H1 (cell line): ENCODE results near the gene RNF39. TPM values are rescaled to one million over a fixed set of nuclear protein-coding genes. Genes with fewer than 3 reads are reported as not detected.

Source experiments
- CTCF ChIA-PET: fragments of 300-600 bp; sonication (Branson Sonifier 250); formaldehyde crosslinking; loops from one replicate; lab custom pipeline; 2021; ENCODE audit not compliant: partially characterized antibody; lab: Charles Lee
- POLR2A ChIA-PET: fragments of 300-600 bp; sonication (Branson Sonifier 250); formaldehyde crosslinking; loops from one replicate; lab custom pipeline; 2021; ENCODE audit warnings: inconsistent platforms; ENCODE audit not compliant: partially characterized antibody; lab: Charles Lee
- DNase-seq, 2 experiments: peaks; one replicate each; pipeline versions ENCODE4 v3.0.0 to v3.0.0-alpha.2; 2010 to 2022; ENCODE audit warnings: low spot score in 2 of 2, low read depth in 1 of 2, mixed read lengths in 1 of 2
- FAIRE-seq: peaks from 2 replicates; lab custom pipeline; 2011; peaks lifted over from hg19 to GRCh38; lab: Jason Lieb, UNC
- H2AFZ ChIP-seq: 2 replicates; pipeline ENCODE4 v1.8.1; 2012; ENCODE audit warnings: low read length, inconsistent platforms
- H2AK5ac ChIP-seq: 2 replicates; pipeline ENCODE4 v1.6.1; 2013; ENCODE audit warnings: low read depth, low read length
- H2BK120ac ChIP-seq: replicated peaks from 2 replicates; pipeline ENCODE3; 2013; ENCODE audit warnings: low read depth, low read length, inconsistent platforms
- H2BK12ac ChIP-seq: 2 replicates; pipeline ENCODE4 v1.6.1; 2013; ENCODE audit warnings: low read depth, low read length
- H2BK15ac ChIP-seq: 2 replicates; pipeline ENCODE4 v1.6.1; 2013; ENCODE audit warnings: low read length
- H2BK20ac ChIP-seq: 2 replicates; pipeline ENCODE4 v1.6.1; 2013; ENCODE audit warnings: low read length
- H2BK5ac ChIP-seq: 2 replicates; pipeline ENCODE4 v1.6.1; 2013; ENCODE audit warnings: low read depth, low read length
- H3K14ac ChIP-seq: 2 replicates; pipeline ENCODE4 v1.6.1; 2013; ENCODE audit warnings: inconsistent platforms; ENCODE audit not compliant: insufficient read length
- H3K18ac ChIP-seq: 2 replicates; pipeline ENCODE4 v1.6.1; 2013; ENCODE audit warnings: low read length; ENCODE audit errors: extremely low read depth
- H3K23ac ChIP-seq: 2 replicates; pipeline ENCODE4 v1.6.1; 2013; ENCODE audit warnings: inconsistent platforms; ENCODE audit not compliant: insufficient read length
- H3K23me2 ChIP-seq: 2 replicates; pipeline ENCODE4 v1.6.1; 2013; ENCODE audit warnings: low read depth, low read length
- H3K27ac ChIP-seq: 2 replicates; pipeline ENCODE4 v1.6.1; 2011; ENCODE audit warnings: low read depth, low read length, inconsistent platforms
- H3K27me3 ChIP-seq, 4 experiments: replicated peaks in 1 of 4; 1 replicate in 1 of 4; 2 replicates in 3 of 4; pipeline versions ENCODE4 v1.6.1 to v1.8.1; 2011 to 2013; ENCODE audit warnings: low read length in 3 of 4, mild to moderate bottlenecking in 3 of 4, inconsistent platforms in 2 of 4, mixed read lengths in 2 of 4, moderate library complexity in 1 of 4; ENCODE audit not compliant: control insufficient read depth in 3 of 4, insufficient read depth in 3 of 4; ENCODE audit errors: extremely low read depth in 1 of 4
- H3K36me3 ChIP-seq, 4 experiments: 2 replicates each; pipeline versions ENCODE4 v1.6.1 to v1.8.1; 2011 to 2013; ENCODE audit warnings: mild to moderate bottlenecking in 4 of 4, low read length in 3 of 4, moderate library complexity in 2 of 4, control low read depth in 1 of 4, inconsistent platforms in 1 of 4; ENCODE audit not compliant: insufficient read depth in 4 of 4, control insufficient read depth in 2 of 4
- H3K4ac ChIP-seq: replicated peaks from 2 replicates; pipeline ENCODE3; 2013; ENCODE audit warnings: low read length, low read depth, mixed read lengths, inconsistent platforms; ENCODE audit not compliant: insufficient read length
- H3K4me1 ChIP-seq, 4 experiments: replicated peaks in 1 of 4; 1 replicate in 1 of 4; 2 replicates in 3 of 4; pipeline versions ENCODE4 v1.6.1 to v1.8.1; 2011 to 2013; ENCODE audit warnings: low read length in 3 of 4, inconsistent platforms in 2 of 4, mixed read lengths in 1 of 4; ENCODE audit not compliant: insufficient read depth in 4 of 4, control insufficient read depth in 3 of 4
- H3K4me2 ChIP-seq, 2 experiments: 2 replicates each; pipeline versions ENCODE4 v1.6.1 to v1.8.1; 2011 to 2013; ENCODE audit warnings: low read depth in 2 of 2, low read length in 2 of 2, control low read depth in 1 of 2, inconsistent platforms in 1 of 2, mild to moderate bottlenecking in 1 of 2; ENCODE audit not compliant: insufficient read depth in 1 of 2
- H3K4me3 ChIP-seq, 4 experiments: fragments of 200-600, 300-600 bp in 1 of 4; sonication (generic), shearing (Covaris generic), sonication (Bioruptor Twin) in 1 of 4; 2 replicates each; pipeline versions ENCODE4 v1.5.1 to v1.8.1; 2011 to 2016; ENCODE audit warnings: low read length in 4 of 4, low read depth in 3 of 4, control low read depth in 2 of 4, inconsistent platforms in 2 of 4, mild to moderate bottlenecking in 2 of 4, mixed read lengths in 1 of 4, moderate library complexity in 1 of 4; ENCODE audit not compliant: insufficient read depth in 2 of 4; ENCODE audit errors: extremely low read depth in 1 of 4
- H3K56ac ChIP-seq: replicated peaks from 2 replicates; pipeline ENCODE3; 2013; ENCODE audit warnings: low read depth, mild to moderate bottlenecking, mixed read lengths, low read length, inconsistent platforms; ENCODE audit not compliant: insufficient read length
- H3K79me1 ChIP-seq: 2 replicates; pipeline ENCODE4 v1.6.1; 2013; ENCODE audit warnings: low read depth, low read length, control low read depth
- H3K79me2 ChIP-seq, 2 experiments: 2 replicates each; pipeline versions ENCODE4 v1.6.1 to v1.8.1; 2012 to 2013; ENCODE audit warnings: low read length in 2 of 2, mild to moderate bottlenecking in 2 of 2, inconsistent platforms in 1 of 2; ENCODE audit not compliant: insufficient read depth in 2 of 2, control insufficient read depth in 1 of 2
- H3K9ac ChIP-seq, 4 experiments: replicated peaks in 1 of 4; 1 replicate in 1 of 4; 2 replicates in 3 of 4; pipeline versions ENCODE4 v1.6.1 to v1.8.1; 2011 to 2013; ENCODE audit warnings: low read depth in 3 of 4, low read length in 3 of 4, control low read depth in 2 of 4, mild to moderate bottlenecking in 2 of 4, moderate library complexity in 2 of 4, inconsistent platforms in 1 of 4; ENCODE audit errors: extremely low read depth in 1 of 4
- H3K9me3 ChIP-seq, 2 experiments: 2 replicates each; pipeline versions ENCODE4 v1.6.1 to v1.8.1; 2012 to 2013; ENCODE audit warnings: mild to moderate bottlenecking in 2 of 2, moderate library complexity in 2 of 2, control low read depth in 1 of 2, inconsistent platforms in 1 of 2, low read depth in 1 of 2, low read length in 1 of 2, mixed read lengths in 1 of 2; ENCODE audit not compliant: insufficient read depth in 2 of 2
- H4K20me1 ChIP-seq, 2 experiments: replicated peaks in 1 of 2; 2 replicates each; pipeline versions ENCODE3 to v1.8.1; 2011 to 2013; ENCODE audit warnings: inconsistent platforms in 2 of 2, low read length in 2 of 2, mild to moderate bottlenecking in 1 of 2; ENCODE audit not compliant: insufficient read depth in 2 of 2, control insufficient read depth in 1 of 2
- H4K5ac ChIP-seq: 2 replicates; pipeline ENCODE4 v1.6.1; 2013; ENCODE audit warnings: low read length, low read depth, mixed read lengths, inconsistent platforms; ENCODE audit not compliant: insufficient read length
- H4K8ac ChIP-seq: 2 replicates; pipeline ENCODE4 v1.8.0; 2013; ENCODE audit warnings: mild to moderate bottlenecking, moderate library complexity, low read length, inconsistent platforms; ENCODE audit not compliant: insufficient read depth; ENCODE audit errors: extremely low read depth
- H4K91ac ChIP-seq: replicated peaks from 2 replicates; pipeline ENCODE3; 2013; ENCODE audit warnings: low read length, mixed read lengths, inconsistent platforms; ENCODE audit not compliant: insufficient read length
- BACH1 ChIP-seq: IDR thresholded peaks from 2 replicates; pipeline ENCODE4 v1.6.1; 2012; ENCODE audit warnings: low read length, improper control_type of control experiment
- BRCA1 ChIP-seq: IDR thresholded peaks from 2 replicates; pipeline ENCODE4 v1.6.1; 2012; ENCODE audit warnings: low read depth, low read length, improper control_type of control experiment
- CEBPB ChIP-seq: IDR thresholded peaks from 2 replicates; pipeline ENCODE4 v1.6.1; 2012; ENCODE audit warnings: low read depth, low read length
- CHD2 ChIP-seq: IDR thresholded peaks from 2 replicates; pipeline ENCODE4 v1.6.1; 2012; ENCODE audit warnings: low read length, improper control_type of control experiment
- GTF2F1 ChIP-seq: IDR thresholded peaks from 2 replicates; pipeline ENCODE4 v1.6.1; 2012; ENCODE audit warnings: low read depth, low read length, improper control_type of control experiment, borderline replicate concordance
- MAFK ChIP-seq: IDR thresholded peaks from 2 replicates; pipeline ENCODE4 v1.6.1; 2012; ENCODE audit warnings: low read depth, mild to moderate bottlenecking, improper control_type of control experiment, low read length
- SP4 ChIP-seq: IDR thresholded peaks from 2 replicates; pipeline ENCODE4 v1.6.1; 2012; ENCODE audit warnings: low read length, inconsistent platforms
- YY1 ChIP-seq: IDR thresholded peaks from 2 replicates; pipeline ENCODE4 v1.6.1; 2011; ENCODE audit warnings: low read depth, mild to moderate bottlenecking, low read length
- WGBS, 2 experiments: shearing (Covaris generic) in 1 of 2; methylation state at CpG; one replicate each; pipeline versions ENCODE4 v1.1.6 to v1.1.7; 2013 to 2015; ENCODE audit warnings: low lambda C conversion rate in 2 of 2, mixed read lengths in 2 of 2, inconsistent platforms in 1 of 2, low coverage in 1 of 2, missing lambda C conversion rate in 1 of 2; ENCODE audit not compliant: insufficient replicate concordance in 2 of 2, insufficient coverage in 1 of 2, insufficient read length in 1 of 2; ENCODE audit errors: extremely low coverage in 1 of 2, missing lambda C conversion rate in 1 of 2; 5-methylcytosine and 5-hydroxymethylcytosine counted together
- polyA plus RNA-seq, 7 experiments: library from polyadenylated mRNA; depleted of rRNA in 3 of 7; stranded (reverse) in 5 of 7; unstranded in 2 of 7; fragments of >200 nt in 5 of 7; fragments of 200-250 nt in 2 of 7; gene quantifications; 1 replicate in 5 of 7; 2 replicates in 1 of 7; 4 replicates in 1 of 7; pipeline versions ENCODE4 v1.2.1 to v1.2.3, GENCODE V29; 2011 to 2013; ENCODE audit warnings: missing spikeins in 2 of 7, mixed read lengths in 2 of 7
- total RNA-seq: library from RNA; stranded (reverse); fragmentation: NEBNext Ultra II Directional; extraction: Animal tissue kit (Norgen Biotek cat#: 25700); gene quantifications from 2 replicates; pipeline ENCODE4 v1.2.1, GENCODE V29; 2021
- TF ChIP-seq, protein P1 (sequence below), 3 experiments: IDR thresholded peaks; 1 replicate in 2 of 3; 2 replicates in 1 of 3; pipeline versions ENCODE4 v1.5.1 to v1.6.1; 2011; ENCODE audit warnings: low read length in 3 of 3, mild to moderate bottlenecking in 3 of 3, inconsistent platforms in 2 of 3, low read depth in 1 of 3, moderate library complexity in 1 of 3; ENCODE audit not compliant: insufficient read depth in 1 of 3; ENCODE audit errors: control extremely low read depth in 1 of 3

Gene RNF39
- total and polyA plus RNA-seq, 2 of the 8 experiments (the other 6 are each of a cell fraction or from before 2014, with no cell fraction given): 1.4 to 2.3 TPM

DNA sequence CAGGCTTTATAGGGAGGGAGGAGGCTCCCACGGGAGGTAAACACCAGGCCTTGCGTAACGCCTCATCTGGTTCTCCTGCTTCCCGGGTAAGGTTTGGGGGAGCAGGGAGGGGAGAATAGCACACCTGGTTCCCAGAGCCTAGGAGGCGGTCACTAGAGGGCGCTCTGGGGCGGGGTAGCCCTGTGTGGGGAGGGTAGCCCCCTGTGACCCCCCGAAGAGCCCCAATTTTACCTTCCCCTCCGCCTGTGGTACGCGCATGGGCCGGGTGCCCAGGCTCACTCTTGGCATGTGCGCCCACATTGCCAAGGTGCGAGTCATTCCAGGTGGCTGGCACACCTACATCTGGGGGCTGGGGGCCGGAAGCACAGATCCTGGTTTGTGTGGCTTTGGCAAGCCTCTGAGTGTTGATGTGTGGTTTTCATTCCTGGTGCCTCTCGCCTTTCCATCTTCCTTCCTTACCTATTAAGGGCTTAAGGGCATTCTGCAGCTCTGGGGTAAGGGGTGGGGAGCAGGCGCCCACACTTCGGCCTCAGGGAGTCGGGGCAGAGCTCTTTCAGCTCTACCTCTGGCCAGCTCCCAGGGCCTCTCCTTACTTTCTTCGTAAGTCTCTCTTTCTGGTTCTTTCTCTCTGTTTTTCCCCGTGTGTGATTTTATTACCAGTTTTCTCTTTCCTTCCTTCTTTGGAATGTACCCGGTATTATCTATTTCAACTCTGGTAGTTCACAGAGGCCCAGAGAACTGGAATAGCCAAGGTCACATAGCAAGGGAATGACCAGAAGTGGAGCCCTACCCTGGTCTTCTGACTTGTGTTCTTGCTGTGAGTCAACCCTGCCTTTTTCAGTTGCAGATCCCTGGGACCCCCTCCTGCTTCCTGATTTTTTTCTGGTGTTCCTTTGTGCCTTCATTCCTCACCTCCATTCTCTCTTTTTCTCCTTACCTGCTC, 492 bp upstream of the RNF39 start:
- Histone ChIP-seq H3K4ac (no peak overlapping the region), H3K27me3 (peaks cover 39 to 63% (median 52%) of the 10 kb centered on the region in 4 experiments), H4K5ac (no peak overlapping the region), H2BK120ac (no peak overlapping the region), H3K9me3 (no peaks in the 10 kb centered on the region), H3K9ac (no peak overlapping the region), H2BK12ac (no peak overlapping the region), H3K36me3 (no peaks in the 10 kb centered on the region), H2BK5ac (no peak overlapping the region), H3K79me2 (no peaks in the 10 kb centered on the region), H3K27ac (no peak overlapping the region), H3K4me1 (peaks cover 6 to 27% (median 13%) of the 10 kb centered on the region in 4 experiments; a peak in 6 of 7 replicates), H4K20me1 (no peaks in the 10 kb centered on the region), H2BK15ac (peak overlapping the region; percentile 36; the same call in 1 of the 2 replicates), H4K8ac (no peak overlapping the region), H3K23me2 (peaks cover 23% of the 10 kb centered on the region), H4K91ac (no peak overlapping the region), H3K56ac (no peak overlapping the region), H3K18ac (no peak overlapping the region; the same call in 1 of the 2 replicates), H3K4me3 (peak overlapping the region; percentile 52 to 82 (median 72)), H2AFZ (peak overlapping the region; percentile 94), H3K79me1 (no peaks in the 10 kb centered on the region), H2BK20ac (no peak overlapping the region), H2AK5ac (no peak overlapping the region), H3K14ac (no peak overlapping the region), H3K4me2 (peak overlapping the region; percentile 80 to 98), H3K23ac (no peak overlapping the region)
- POLR2A ChIA-PET: interaction anchor here (0.7 to 2.2 kb wide), 2 partner anchors 15 to 50 kb away, joined by 3 to 12 read pairs; partner anchors contain the start of gene POLR1H
- DNase-seq (peak in 1 of 2 experiments; percentile 91), FAIRE-seq (no peak)
- CTCF ChIA-PET: interaction anchor here (0.7 to 3.3 kb wide), 12 partner anchors 14 to 101 kb away, joined by 3 to 14 read pairs (median 4); partner anchors contain the start of gene POLR1H
- 26% methylated on average over 21 of the region's 22 CpGs; no CpG with 5 or more reads in 1 of the 2 experiments for WGBS, 2 experiments
- TF ChIP-seq, protein P1, sequence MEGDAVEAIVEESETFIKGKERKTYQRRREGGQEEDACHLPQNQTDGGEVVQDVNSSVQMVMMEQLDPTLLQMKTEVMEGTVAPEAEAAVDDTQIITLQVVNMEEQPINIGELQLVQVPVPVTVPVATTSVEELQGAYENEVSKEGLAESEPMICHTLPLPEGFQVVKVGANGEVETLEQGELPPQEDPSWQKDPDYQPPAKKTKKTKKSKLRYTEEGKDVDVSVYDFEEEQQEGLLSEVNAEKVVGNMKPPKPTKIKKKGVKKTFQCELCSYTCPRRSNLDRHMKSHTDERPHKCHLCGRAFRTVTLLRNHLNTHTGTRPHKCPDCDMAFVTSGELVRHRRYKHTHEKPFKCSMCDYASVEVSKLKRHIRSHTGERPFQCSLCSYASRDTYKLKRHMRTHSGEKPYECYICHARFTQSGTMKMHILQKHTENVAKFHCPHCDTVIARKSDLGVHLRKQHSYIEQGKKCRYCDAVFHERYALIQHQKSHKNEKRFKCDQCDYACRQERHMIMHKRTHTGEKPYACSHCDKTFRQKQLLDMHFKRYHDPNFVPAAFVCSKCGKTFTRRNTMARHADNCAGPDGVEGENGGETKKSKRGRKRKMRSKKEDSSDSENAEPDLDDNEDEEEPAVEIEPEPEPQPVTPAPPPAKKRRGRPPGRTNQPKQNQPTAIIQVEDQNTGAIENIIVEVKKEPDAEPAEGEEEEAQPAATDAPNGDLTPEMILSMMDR (IDR thresholded peaks at IDR 0.05; ENCODE audit: control extremely low read depth in 1 of 3, insufficient read depth in 1 of 3, low read depth in 1 of 3, low read length in 3 of 3): peak; percentile 65 to 83 (median 81)
- TF ChIP-seq CEBPB: peak; percentile 90
- no peak for TF ChIP-seq MAFK
- TF ChIP-seq GTF2F1: no peak
- TF ChIP-seq BRCA1: no peak
- TF ChIP-seq BACH1: no peak
- no peak for TF ChIP-seq CHD2
- TF ChIP-seq SP4: no peak
- no peak for TF ChIP-seq YY1
